GM06990 (cell line): ENCODE measurements around the gene ROBO3.

ENCODE experiments used
- DNase-seq: peaks from one replicate; pipeline ENCODE4 v3.0.0-alpha.2; 2011; ENCODE audit not compliant: insufficient read length; ENCODE audit errors: extremely low read depth
- H3K27me3 ChIP-seq: replicated peaks from 2 replicates; pipeline ENCODE4 v1.6.0; 2011; ENCODE audit warnings: low read length; ENCODE audit not compliant: control insufficient read depth, insufficient read depth
- H3K36me3 ChIP-seq: 2 replicates; pipeline ENCODE4 v1.5.1; 2011; ENCODE audit warnings: low read length; ENCODE audit not compliant: control insufficient read depth, insufficient read depth
- H3K4me3 ChIP-seq: replicated peaks from 2 replicates; pipeline ENCODE4 v1.5.1; 2011; ENCODE audit warnings: low read depth, mild to moderate bottlenecking, control low read depth, low read length
- CTCF ChIP-seq: IDR thresholded peaks from 2 replicates; pipeline ENCODE4 v1.5.1; 2011; ENCODE audit warnings: low read length, control low read depth, mild to moderate bottlenecking, inconsistent platforms; ENCODE audit not compliant: insufficient read depth, poor library complexity, severe bottlenecking

Gene ROBO3

GRCh38 chr11:124920870-124921609 lies 55.8 kb downstream of the ROBO3 start:
- no peaks in the 10 kb centered on the region for H3K36me3 ChIP-seq
- no peak overlapping the region for H3K4me3 ChIP-seq
- DNase-seq, result peak; percentile 22
- TF ChIP-seq CTCF, result no peak
- H3K27me3 ChIP-seq, result no peaks in the 10 kb centered on the region; the same call in none of the 2 replicates

GRCh38 chr11:124922831-124923230 lies 57.6 kb downstream of the ROBO3 start:
- Histone ChIP-seq H3K27me3 (no peaks in the 10 kb centered on the region; the same call in none of the 2 replicates), H3K36me3 (no peaks in the 10 kb centered on the region), H3K4me3 (no peak overlapping the region)
- TF ChIP-seq CTCF, result no peak
- DNase-seq, result no peak

- no peak for TF ChIP-seq CTCF
- Histone ChIP-seq H3K27me3 (no peaks in the 10 kb centered on the region; the same call in none of the 2 replicates), H3K4me3 (no peak overlapping the region), H3K36me3 (no peaks in the 10 kb centered on the region)
- no peak for DNase-seq
These were observed 58.1 kb downstream of the ROBO3 start for GRCh38 chr11:124923296-124923695.

- TF ChIP-seq CTCF, result no peak
- Histone ChIP-seq H3K36me3 (no peaks in the 10 kb centered on the region), H3K4me3 (no peak overlapping the region), H3K27me3 (no peaks in the 10 kb centered on the region; the same call in 1 of the 2 replicates)
- DNase-seq, result no peak
These were observed 63.9 kb downstream of the ROBO3 start for GRCh38 chr11:124928942-124929665.

GRCh38 chr11:124930799-124931198 lies 65.6 kb downstream of the ROBO3 start:
- H3K27me3 ChIP-seq, result no peaks in the 10 kb centered on the region; the same call in none of the 2 replicates
- no peak for DNase-seq

More at GRCh38 chr11:124930799-124931198, 65.6 kb downstream of the ROBO3 start:
- no peak overlapping the region for H3K4me3 ChIP-seq
- no peak for TF ChIP-seq CTCF
- no peaks in the 10 kb centered on the region for H3K36me3 ChIP-seq
